ENCODE measurements around the gene RFC2.

The RFC2 gene

GRCh38 chr7:74185016-74185415, 69.2 kb downstream of the RFC2 start:
- no peak for DNase-seq

GRCh38 chr7:74183653-74184450, 70.3 kb downstream of the RFC2 start:
- no peak for DNase-seq

GRCh38 chr7:74183142-74183541, 71.1 kb downstream of the RFC2 start:
- no peak for DNase-seq

GRCh38 chr7:74182453-74183090, 71.6 kb downstream of the RFC2 start:
- no peak for DNase-seq

- DNase-seq, result no peak
Measured at GRCh38 chr7:74181821-74182220, 72.4 kb downstream of the RFC2 start.

All from SIG-M5 (cell line).